ENCODE data around the gene SCRG1.

SCRG1 gene

DNA sequence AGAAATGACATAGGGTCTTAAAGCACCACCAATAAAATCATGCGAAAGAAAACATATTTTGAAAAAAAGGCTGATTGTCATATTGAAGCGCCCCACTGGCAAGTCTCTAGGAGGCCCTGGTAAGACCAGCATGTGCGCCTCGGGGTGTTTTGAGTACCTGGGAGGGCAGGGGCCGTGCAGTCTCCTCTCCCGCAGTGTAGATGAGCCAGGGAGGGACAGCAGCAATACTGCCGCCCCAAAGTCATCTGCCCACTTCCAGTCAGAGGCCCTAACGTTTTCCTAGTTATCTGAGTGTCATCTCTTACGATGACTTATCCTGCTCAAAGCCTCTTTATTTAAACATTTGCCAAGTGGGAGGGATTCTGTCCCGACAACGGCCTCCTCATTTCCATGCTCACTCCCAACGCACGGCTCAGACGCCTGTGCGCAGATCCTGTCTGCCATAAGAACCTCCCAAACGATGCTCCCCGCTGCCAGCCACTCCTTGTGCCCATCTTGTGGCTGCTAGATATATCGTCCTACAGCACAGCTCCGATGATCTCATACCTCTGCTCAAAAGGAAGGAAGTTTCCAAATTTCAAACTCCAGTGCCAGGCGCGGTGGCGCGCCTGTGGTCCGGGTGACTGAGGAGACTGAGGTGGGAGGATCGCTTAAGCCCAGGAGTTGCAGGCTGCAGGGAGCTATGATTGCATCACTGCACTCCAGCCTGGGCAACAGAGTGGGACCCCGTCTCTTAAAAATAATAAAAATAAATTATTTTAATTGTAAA lies 17.2 kb upstream of the SCRG1 start:
- Mint-ChIP-seq H3K4me1 (no peaks in the 10 kb centered on the region), H3K27me3 (ENCODE audit: low read depth) (no peaks in the 10 kb centered on the region), H3K27ac (no peak overlapping the region), H3K9me3 (no peaks in the 10 kb centered on the region), H3K4me3 (no peak overlapping the region), H3K36me3 (ENCODE audit: low read depth) (peaks cover 3% of the 10 kb centered on the region)
- TF ChIP-seq, protein P1, sequence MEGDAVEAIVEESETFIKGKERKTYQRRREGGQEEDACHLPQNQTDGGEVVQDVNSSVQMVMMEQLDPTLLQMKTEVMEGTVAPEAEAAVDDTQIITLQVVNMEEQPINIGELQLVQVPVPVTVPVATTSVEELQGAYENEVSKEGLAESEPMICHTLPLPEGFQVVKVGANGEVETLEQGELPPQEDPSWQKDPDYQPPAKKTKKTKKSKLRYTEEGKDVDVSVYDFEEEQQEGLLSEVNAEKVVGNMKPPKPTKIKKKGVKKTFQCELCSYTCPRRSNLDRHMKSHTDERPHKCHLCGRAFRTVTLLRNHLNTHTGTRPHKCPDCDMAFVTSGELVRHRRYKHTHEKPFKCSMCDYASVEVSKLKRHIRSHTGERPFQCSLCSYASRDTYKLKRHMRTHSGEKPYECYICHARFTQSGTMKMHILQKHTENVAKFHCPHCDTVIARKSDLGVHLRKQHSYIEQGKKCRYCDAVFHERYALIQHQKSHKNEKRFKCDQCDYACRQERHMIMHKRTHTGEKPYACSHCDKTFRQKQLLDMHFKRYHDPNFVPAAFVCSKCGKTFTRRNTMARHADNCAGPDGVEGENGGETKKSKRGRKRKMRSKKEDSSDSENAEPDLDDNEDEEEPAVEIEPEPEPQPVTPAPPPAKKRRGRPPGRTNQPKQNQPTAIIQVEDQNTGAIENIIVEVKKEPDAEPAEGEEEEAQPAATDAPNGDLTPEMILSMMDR (IDR thresholded peaks at IDR 0.05; ENCODE audit: unreplicated experiment in 3 of 3): no peak

DNA sequence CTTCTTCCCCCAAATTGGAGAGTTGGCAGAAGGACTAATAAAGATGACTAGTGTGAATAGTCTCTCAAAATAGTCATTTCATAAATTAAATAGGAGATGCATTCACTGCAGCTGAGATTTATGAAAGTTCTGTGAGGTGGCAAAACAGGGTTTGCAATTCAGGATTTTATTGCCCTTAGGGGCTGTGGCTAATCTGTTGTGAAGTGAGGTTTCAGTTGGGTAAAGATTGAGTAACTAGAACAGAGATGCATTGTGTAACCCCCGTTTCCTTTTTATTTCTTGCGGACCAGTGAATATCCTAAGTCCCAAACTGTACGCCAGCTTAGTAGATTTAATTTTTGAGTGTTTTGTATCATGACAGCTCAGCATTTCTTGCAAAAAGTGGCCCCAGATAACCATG lies 16.2 kb upstream of the SCRG1 start:
- H3K9me3 Mint-ChIP-seq: no peaks in the 10 kb centered on the region
- H3K27me3 Mint-ChIP-seq (ENCODE audit: low read depth): no peaks in the 10 kb centered on the region
- H3K27ac Mint-ChIP-seq: no peak overlapping the region
- peaks cover 3% of the 10 kb centered on the region for H3K36me3 Mint-ChIP-seq (ENCODE audit: low read depth)
- H3K4me1 Mint-ChIP-seq: no peaks in the 10 kb centered on the region
- TF ChIP-seq, protein P1 (IDR thresholded peaks at IDR 0.05; ENCODE audit: unreplicated experiment in 3 of 3): no peak
- H3K4me3 Mint-ChIP-seq: no peak overlapping the region

DNA sequence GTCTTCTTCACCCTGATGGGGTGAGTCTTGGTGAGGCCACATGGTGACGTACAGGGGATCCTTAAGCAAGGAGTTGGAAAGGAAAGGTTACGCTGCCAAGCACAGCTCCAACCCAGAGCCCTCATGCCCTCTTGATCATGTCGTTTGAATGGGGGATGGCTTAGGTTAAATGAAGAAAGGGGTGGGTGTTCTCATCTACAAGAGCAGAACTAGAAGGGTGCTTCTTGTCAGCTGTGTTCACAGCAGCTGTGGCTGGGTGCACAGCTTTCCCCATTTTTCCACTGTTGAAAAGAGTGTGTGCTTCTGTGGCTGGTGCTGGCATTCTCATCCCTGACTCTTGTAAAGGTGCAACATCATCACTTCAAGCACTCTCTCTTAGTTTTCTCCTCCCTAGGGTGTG lies 15.5 kb upstream of the SCRG1 start:
- TF ChIP-seq, protein P1 (IDR thresholded peaks at IDR 0.05; ENCODE audit: unreplicated experiment in 3 of 3): no peak
- Mint-ChIP-seq H3K36me3 (ENCODE audit: low read depth) (peaks cover 3% of the 10 kb centered on the region), H3K4me1 (no peaks in the 10 kb centered on the region), H3K27ac (no peak overlapping the region), H3K4me3 (no peak overlapping the region), H3K27me3 (ENCODE audit: low read depth) (no peaks in the 10 kb centered on the region), H3K9me3 (no peaks in the 10 kb centered on the region)

DNA sequence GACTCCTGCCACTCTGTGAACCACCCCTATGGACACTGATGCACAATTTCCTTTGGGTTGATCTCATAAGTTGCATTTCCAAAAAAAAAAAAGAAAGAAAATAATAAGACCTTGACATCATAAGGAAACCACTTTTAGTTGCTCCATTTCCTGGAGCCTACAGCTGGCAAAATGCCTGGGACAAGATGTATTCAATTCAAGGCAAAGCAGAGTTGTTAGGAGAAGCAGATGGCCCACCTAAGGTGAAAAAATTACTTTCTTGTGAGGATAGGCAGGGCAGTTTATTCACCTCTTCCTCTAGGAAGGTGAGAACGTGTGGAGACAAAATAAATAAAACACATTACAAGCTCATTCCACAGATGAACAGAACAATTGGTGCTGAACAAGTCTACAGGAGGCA lies 14.1 kb upstream of the SCRG1 start:
- no peak overlapping the region for H3K4me3 Mint-ChIP-seq
- no peaks in the 10 kb centered on the region for H3K9me3 Mint-ChIP-seq

DNA sequence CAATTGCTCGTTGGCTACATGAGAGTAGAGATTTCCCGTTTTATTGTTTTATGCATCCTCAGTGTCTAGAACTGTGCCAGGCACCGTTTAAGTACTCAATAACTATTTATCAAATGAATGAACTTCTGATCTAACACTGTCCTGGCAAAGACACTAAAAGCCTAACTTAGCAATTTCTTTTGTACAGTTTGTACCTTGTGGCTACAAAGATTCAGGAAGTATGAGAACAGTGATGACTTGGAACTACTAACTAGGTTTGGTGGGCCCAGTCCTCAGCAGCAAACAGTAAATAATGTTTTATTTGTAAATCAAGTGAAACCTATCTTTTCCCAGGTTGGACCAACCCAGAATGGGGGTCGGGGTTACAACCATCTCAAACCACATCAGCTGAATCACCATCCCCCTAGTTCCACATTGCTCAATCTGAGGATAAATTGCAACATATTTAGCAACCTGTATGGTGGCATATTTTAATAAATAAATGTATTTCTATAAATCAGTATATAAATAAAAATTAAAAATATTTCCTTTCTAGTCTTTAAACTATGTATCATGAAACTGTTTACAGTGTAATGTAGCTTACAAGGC lies 12.3 kb upstream of the SCRG1 start:
- Mint-ChIP-seq H3K27ac (no peak overlapping the region), H3K9me3 (no peaks in the 10 kb centered on the region), H3K4me3 (no peak overlapping the region), H3K36me3 (ENCODE audit: low read depth) (peaks cover 8% of the 10 kb centered on the region), H3K4me1 (no peaks in the 10 kb centered on the region), H3K27me3 (ENCODE audit: low read depth) (no peaks in the 10 kb centered on the region)
- TF ChIP-seq, protein P1 (IDR thresholded peaks at IDR 0.05; ENCODE audit: unreplicated experiment in 3 of 3): no peak

More for the DNA sequence above, 14.1 kb upstream of the SCRG1 start:
- Mint-ChIP-seq H3K4me1 (no peaks in the 10 kb centered on the region), H3K27me3 (ENCODE audit: low read depth) (no peaks in the 10 kb centered on the region), H3K27ac (no peak overlapping the region), H3K36me3 (ENCODE audit: low read depth) (peaks cover 3% of the 10 kb centered on the region)
- TF ChIP-seq, protein P1 (IDR thresholded peaks at IDR 0.05; ENCODE audit: unreplicated experiment in 3 of 3): no peak

DNA sequence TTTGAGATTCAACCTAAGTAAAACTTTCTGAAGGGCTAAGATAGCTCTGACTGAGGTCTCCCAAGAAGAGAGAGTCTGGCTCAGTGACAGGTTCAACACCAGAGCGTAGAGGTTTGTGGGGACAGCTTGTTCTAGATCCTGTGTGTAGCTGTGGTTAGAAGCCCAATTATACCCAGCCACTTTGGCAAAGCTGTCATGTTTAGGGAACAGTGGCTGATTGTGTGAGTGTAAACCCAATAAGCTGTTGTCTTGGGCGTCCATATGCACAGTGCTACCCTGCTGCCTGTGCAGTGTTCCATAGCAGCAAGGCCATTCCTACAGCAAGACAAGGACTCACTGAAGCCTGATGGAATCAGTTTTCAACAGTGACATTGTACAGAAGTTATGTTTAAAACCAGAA lies 11.2 kb upstream of the SCRG1 start:
- H3K4me3 Mint-ChIP-seq: no peak overlapping the region

More for the DNA sequence above, 11.2 kb upstream of the SCRG1 start:
- H3K27me3 Mint-ChIP-seq (ENCODE audit: low read depth): no peaks in the 10 kb centered on the region
- no peak overlapping the region for H3K27ac Mint-ChIP-seq
- H3K4me1 Mint-ChIP-seq: no peaks in the 10 kb centered on the region
- TF ChIP-seq, protein P1 (IDR thresholded peaks at IDR 0.05; ENCODE audit: unreplicated experiment in 3 of 3): no peak
- peaks cover 18% of the 10 kb centered on the region for H3K36me3 Mint-ChIP-seq (ENCODE audit: low read depth)
- no peaks in the 10 kb centered on the region for H3K9me3 Mint-ChIP-seq

Measured in nephron (organoid).